HG03097 (cell line): Measurements from ENCODE around the gene KIF9.
"Not testable (repeated sequence)": the region's sequence is repeated elsewhere in the genome, so short reads cannot be mapped to it uniquely, and the experiment has no call there.

Source experiments
- ATAC-seq: cut with Tn5 transposase; IDR thresholded peaks from one replicate; pipeline ENCODE4 v1.9.1; 2021; ENCODE audit not compliant: unreplicated experiment, low FRiP score

The KIF9 gene

DNA sequence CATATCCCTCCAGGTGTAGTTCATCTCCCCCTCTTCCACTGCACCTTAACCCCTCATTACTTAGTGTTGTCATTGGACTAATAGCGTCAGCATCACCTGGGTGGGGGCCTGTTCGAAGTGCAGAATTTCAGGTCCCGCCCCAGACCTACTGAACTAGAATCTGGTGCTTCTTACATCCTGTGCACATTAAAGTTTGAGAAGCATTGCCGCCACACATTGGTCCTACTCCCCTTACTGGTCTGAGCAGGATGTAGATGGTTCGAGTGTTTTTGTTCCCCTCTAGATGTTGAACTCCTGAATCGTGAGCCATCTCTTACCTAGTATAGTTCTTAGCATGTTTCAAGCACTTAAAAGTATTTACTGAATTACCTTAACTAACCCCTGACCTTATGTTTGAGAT lies 13.4 kb upstream of the KIF9 start:
- no peak for ATAC-seq

DNA sequence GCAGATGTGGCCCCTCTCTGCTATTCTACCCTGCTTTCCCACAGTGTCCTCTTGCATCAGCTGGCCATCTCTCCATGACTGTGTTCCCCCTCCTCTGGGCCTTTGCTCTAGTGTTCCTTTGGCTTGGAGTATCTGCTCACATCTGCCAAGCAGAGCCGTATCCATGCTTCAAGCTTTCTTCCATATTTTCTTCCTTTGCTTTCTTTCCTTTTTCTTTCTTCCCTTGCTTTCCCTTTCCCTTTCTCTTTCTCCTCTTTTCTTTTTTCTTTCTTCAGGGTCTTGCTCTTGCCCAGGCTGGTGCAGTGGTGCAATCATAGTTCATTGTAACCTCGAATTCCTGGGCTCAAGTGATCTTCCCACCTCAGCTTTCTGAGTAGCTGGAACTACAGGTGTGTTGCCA lies 12.7 kb upstream of the KIF9 start:
- ATAC-seq: no peak

DNA sequence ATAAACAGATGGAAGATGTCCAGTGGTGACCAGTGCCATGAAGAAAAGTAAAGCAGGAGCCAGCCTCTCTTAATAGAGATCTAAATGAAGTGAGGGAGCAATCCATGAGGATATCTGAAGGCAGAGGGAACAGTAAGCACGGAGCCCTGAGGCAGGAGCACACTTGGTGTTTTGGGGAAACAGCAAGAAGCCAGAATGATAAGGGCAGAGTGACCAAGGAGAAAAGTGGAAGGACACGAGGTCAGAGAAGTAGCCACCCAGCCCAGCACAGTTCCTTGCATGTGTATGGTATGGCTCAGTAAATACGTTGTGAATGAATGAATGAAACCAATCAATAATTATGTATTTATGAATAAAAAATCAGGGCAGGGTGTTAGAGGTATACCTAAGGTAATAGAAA lies 11.8 kb upstream of the KIF9 start:
- ATAC-seq: no peak

DNA sequence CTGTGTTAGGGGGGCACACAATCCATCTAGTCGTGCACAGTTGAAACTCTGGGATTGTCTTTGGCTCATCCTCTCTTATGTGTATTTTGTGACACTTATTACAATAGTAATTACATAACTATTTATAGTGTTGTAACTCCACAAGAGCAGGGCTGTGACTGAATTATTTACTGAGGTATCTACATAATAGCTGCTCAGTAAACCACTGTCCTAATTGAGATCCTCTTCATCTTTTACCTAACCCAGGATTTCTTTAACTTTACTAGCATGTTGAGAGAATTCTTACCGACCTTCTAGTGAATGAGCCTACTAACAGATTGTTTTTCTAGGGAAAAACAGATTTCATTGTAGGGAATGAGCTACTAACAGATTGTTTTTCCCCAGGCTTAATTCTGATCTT lies 11.2 kb upstream of the KIF9 start:
- ATAC-seq: no peak

DNA sequence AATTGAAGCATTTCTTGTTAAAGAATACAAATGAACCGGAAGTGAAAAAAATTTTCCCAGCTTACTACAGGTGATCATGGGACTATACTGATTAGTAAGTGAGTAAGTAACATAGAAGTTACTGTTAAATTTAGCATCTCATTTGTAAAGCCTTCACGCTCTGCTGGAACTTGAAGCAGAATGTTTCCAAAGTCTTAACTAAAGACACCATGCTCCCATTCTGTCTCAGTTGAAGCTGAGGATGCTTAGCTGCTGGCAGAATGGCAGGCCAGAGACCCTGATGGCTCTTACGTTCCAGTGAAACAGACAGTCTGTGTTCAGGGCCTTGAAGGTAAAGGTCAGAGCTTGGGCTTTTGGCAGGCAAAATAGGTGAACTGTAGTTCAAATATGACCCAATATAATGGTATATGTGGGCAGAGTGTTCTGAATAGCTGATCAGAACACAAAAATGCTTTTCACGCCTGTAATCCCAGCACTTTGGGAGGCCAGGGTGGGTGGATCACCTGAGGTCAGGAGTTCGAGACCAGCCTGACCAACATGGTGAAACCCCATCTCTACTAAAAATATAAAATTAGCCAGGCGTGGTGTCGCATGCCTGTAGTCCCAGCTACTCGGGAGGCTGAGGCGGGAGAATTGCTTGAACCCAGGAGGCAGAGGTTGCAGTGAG lies 9.3 kb upstream of the KIF9 start:
- ATAC-seq: not testable (repeated sequence)

DNA sequence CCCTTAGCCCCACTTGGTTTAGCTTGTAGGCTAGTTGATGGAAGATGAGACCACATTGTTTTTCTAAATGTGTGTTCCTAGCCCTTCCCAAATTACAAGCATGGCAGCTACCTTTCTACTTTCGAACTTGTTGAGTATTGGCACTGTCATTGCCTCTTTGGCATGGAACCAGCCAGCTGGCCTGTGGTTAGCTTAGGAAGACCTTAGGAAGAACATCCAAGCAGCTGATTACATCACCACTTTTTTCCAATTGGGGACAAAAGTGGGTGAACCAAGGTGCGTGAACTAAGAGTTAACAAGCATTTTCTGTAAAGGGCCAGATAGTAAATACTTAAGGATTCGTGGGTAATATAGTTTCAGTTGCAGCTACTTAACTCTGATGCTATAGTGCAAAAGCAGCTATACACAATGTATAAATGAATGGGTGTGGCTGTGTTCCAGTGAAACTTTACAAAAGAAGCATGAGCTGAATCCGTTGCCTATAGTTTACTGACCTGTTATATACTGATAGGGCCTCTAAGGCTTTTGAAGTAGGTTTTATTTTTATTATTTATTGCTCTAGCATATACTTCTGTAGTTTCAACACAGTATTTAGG lies 8.7 kb upstream of the KIF9 start:
- ATAC-seq: no peak

DNA sequence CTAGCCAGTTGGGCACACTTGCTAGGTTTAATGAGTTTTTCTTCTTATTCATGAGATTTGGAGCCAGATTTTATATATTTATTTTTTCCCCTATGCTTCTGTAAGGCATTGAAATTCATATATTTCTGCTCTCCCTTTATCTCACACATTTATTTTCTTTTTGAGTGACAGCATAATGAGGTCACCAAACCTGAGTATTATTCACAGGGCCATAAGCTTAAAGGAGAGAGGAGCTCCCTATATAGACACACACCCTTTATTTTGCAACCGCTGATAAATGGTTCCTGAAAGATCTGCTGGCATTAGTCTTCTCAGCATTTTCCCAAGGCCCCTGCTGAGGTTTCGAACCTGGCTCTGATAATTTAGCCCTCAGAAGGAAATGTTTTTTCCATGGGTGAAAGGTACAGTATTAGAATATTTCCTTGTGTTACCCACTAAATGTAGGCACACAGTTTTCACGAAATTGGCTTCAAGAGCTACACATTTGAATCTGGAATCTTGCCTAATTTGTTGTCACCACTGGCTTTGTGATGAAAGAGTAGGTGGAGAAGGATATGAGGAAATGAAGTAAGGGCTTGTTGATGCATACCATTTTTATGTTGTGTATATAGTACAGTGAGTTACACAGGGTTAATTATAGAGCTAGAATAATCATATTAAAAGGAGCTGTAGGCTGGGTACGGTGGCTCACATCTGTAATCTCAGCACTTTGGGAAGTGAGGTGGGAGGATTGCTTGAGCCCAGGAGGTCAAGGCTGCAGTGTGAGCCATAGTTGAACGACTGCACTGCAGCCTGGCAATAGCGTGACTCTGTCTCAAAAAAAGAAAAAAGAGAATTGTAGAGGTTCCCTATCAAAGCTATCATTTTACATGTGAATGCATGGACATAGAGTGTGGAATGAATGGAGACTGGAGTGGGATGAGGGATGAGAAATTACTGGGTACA lies 6.6 kb upstream of the KIF9 start:
- no peak for ATAC-seq

DNA sequence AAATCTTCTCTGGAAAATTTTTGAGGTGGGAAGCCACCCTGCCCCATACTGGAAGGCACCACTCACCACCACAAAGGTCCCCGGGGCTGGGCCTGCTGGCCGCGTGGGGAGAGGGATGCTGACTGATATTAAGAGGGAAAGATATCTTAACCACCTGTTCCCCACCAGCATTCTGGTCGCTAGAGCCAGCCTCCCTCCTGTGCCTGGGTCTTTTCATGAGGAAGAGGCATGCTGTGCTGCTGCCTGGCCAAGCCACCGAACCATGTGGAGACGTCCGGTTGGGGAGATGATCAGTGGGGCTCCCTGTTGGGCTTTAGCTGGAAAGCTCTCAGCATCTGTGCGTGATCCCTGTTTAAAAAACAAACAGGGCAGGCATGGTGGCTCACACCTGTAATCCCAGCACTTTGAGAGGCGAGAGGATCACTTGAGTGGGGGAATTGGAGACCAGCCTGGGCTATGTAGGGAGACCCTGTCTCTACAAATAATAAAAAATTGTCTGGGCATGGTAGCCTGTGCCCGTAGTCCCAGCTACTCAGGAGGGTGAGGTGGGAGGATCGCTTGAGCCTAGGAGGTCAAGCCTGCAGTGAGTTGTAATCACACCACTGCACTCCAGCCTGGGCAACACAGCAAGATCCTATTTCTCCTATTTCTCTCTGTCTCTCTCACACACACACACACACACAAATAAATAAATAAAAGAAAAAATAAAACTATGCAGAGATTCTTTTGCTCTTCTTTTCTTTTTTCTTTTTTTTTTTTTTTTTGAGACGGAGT lies 1.2 kb upstream of the KIF9 start:
- peak; percentile 17 for ATAC-seq

DNA sequence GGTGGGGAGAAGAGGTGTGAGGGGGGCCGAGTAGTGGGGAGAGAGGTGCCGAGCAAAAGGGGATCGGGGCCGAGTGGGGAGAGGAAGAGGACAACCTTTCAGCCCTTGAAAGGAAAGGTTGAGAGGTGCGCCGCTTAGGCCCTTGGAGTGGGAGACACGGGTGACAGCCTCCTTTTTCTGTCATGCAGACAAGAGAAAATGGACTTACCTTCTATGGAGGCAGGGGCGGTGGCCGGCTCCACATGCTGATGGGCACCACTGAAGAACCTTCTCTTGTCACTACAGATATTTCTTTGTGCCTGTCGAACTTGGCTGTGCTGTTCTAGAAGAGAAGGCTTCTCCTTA lies 566 bp upstream of the KIF9 start:
- ATAC-seq: peak; percentile 10

DNA sequence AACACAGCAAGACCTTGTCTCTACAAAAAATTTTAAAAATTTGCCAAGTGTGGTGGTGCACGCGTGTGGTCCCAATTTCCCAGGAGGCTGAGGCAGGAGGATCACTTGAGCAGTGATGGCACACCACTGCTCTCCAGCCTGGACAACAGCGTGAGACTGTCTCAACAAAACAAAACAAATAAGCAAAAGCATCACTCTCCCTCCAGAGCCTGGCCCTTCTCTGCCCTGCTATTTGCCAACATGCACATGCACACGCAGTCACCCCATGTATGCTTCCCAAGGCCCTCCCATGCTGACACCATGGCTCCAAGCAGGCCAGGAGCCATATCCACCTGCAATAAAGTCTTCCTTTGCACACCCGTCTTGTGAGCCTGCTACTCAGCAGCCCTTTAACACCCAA lies 2.1 kb downstream of the KIF9 start:
- no peak for ATAC-seq

DNA sequence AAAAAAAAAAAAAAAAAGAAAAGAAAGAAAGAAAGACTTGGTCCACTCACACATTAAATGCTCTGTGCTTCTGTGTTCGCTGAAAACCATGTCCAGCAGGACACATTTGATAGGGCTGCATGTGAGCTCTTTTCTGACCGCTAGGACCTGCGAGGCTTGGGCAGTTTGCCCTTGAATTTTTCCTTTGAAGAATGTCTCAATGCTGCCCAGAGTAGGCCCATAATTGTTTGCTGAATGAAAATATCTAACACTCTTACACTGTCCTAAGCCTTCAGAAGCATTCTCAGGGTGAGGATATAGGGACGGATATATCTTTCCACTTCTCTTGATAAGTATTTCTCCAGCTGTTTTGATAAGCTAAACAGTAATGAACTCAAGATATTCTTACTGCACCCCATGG lies 6.0 kb downstream of the KIF9 start:
- no peak for ATAC-seq

DNA sequence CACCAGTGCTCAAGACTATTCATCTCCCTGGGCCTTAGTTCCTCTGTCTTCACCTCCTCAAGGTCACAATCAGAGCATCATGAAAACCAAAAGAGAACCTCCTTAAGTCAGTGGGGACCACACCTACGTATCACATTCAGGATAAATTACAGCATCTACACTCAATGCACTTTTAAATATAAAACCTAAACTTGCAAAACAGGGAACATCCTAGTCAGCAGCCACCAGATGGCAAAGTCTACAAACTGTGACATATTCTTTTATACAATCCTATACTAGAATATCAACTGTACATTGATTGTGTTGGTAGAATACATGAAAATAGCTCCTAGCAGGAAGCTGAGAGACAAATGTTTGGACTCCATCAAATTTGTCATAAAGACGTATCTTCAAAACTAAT lies 7.9 kb downstream of the KIF9 start:
- ATAC-seq: no peak

DNA sequence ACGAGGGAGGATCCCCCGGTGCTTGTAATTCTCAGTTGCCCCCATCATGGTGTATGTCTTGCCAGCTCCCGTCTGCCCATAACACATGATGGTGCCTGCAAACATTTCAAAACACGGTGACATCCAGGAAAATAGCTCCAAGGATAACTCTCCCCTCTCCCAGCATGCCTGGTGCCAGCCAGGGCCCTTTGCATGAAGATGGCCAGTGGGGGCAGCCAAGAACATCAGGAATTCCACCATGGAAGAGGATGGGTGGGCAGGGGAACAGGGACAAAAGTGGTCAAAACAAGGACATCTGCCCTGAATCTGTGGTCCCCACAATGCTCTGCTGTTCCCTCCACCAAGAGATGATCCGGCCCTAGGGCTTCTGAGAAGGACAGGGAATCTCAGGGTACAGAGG lies 9.0 kb downstream of the KIF9 start:
- no peak for ATAC-seq

DNA sequence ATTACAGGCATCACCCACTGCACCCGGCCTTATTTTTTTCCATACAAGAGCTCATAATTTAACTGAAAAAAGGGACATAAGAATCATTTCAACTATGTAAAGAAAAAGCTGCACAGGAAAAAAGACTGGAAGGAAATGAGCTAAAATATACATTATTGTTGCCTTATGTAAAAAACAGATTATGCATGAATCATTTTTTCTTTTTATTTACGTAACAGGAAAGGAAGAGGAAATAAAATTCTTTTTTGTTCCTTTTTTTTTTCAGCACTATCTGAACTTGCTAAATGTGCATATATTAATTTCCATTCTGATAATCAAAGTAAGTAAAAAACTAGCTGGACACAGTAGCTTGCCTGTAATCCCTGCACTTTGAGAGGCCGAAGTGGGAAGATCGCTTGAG lies 12.1 kb downstream of the KIF9 start:
- no peak for ATAC-seq

DNA sequence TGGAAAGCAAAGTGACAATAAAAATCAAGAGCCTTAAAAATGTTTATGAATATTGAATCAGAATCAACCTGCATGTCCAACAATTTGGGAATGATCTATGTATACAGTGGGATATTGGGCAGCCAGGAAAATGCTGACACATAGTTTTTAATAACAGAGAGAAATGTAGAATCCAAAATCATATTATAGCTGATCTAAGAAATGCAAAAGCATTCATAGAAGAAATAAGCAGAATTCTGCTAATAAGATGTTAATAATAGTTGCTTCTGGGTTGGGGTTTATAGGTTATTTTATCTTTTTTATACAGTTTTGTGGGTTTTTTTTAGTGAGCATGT lies 15.1 kb downstream of the KIF9 start:
- no peak for ATAC-seq

DNA sequence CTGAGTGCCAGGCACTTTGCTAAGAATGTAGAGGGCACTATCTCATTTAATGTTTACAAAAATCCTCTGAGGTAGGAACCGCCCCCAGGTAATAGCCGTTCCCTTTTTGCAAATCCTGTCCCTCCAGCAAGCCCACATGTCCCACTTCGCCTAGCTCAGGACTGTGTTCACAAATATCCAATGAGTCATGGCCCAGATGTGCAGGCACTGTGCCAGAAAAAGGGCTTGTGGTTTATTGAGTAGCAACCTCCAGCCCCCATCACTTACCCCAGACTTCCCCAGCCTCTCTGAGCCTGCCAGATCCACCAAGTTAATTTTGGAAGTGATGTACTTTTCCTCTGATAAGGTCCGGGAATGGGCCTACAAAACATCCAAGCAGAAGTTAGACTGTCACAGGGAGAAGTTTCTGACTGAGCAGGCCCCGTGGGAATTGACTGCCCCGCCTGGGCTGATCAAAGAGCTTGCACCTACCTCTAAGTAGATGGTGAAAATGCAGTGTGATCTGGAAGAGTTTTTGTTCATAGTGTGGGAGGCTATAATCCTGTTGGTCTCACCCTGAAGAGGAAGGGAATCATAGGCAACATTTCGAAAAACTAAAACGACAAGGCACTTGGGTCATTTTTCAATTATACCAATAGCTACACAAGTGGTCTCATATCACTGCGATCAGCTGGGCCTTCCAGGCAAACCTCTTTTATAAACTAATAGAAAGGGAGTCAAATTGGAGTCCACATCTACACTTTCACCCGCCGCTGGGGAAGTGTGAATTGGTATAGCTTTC lies 15.7 kb downstream of the KIF9 start:
- ATAC-seq: no peak

DNA sequence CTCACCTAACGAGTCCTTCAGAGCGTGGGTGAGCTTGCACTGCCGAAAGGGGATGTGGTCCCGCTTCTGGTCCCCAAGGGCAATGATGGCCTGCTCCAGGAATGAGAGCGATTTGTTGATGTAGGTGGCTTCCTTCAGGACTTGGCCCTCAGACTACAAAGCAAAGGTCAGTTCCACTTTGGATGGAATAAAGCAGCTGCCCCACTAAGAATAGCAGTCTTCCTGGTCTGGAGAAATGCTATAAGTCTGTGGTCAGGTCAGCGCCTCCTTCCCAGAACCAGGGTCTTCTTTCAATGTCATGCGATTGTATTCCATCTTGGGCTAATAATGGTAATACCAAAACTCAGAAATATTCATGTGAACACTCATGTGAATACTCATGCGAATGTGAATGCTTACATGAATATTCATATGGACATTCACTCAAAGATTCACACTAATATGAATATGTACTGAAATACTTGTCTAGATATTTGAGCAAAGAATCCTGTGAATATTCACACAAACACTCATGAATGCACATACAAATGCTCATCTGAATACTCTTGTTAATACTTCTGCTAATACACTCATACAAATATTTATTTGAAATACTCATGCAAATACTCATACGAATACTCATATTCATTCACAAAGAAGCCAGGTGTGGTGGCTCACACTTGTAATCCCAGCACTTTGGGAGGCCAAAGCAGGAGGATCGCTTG lies 16.7 kb downstream of the KIF9 start:
- ATAC-seq: no peak

DNA sequence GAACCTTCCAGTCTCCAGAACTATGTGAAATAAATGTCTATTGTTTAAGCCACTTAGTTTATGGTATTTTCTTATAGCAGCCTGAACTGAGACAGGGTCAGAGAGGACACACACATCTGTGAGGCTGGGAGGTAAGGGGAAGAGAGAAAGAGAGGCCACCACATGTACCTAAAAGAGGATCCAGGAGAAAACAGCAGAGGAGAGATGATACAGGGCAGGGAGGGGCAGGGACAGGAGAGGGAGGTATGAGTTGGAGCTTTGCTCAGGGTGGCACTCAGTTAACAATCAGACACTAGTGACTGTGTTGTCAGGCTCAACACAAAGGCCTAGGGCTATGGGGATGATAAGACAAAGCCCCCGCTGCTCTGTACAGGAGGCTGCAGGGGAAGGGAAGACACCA lies 17.6 kb downstream of the KIF9 start:
- ATAC-seq: no peak

DNA sequence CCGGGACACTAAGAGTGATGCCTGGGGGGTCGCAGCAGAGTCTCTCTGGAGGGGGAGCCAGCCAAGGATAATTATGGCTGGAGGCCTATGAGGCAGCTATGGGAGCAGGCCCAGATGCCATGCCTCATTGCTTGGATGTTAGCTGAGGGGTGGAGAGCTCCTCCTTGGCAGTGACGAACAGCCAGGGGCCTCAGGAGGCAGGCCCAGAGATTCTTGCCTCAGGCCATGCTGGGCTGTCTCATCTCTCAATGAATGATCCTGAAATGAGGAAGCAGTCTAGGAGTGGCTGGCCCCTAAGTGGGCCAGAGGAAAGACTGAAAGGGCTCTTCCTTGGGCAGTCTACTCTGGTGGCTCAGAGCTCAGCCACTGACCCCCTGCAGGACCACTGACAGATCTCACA lies 21.3 kb downstream of the KIF9 start:
- ATAC-seq: no peak

DNA sequence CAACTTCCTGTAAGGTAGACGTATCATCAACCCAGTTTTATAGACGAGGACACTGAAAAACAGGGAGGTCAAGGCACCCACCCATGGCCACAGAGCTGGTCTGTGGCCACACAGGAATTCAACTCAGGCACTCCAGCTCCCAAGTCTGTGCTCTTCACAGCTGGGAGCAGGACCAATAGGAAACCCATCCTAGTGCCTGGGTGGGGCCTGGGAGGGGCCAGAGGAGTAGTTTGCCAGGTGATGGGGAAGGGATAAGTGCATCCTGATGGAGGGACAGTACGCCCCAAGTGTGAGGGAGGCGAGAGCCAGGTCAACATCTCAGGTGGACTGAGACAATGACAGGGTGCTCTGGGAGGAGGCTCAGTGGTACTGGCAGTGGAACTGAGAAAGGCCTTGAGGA lies 22.0 kb downstream of the KIF9 start:
- ATAC-seq: no peak
